Loucy (cell line): ENCODE data around the gene OSCAR.
A peak's percentile ranks its signal among the peaks of the same experiment; 100 is the strongest.

Experiments
- H2AFZ ChIP-seq: fragments of 200-600 bp; sonication (generic); 2 replicates; pipeline ENCODE4 v1.6.0; 2016; ENCODE audit warnings: antibody characterized with exemption, mild to moderate bottlenecking, low read length, moderate library complexity
- H3F3A ChIP-seq: fragments of 200-600 bp; 2 replicates; pipeline ENCODE4 v1.6.0; 2016; ENCODE audit warnings: antibody characterized with exemption, low read depth, mild to moderate bottlenecking
- H3K27me3 ChIP-seq: fragments of 200-600 bp; sonication (generic); 2 replicates; pipeline ENCODE4 v1.6.1; 2014; ENCODE audit warnings: low read length, mild to moderate bottlenecking; ENCODE audit not compliant: insufficient read depth, poor library complexity, severe bottlenecking
- H3K36me3 ChIP-seq: fragments of 200-600 bp; sonication (generic); 2 replicates; pipeline ENCODE4 v1.6.1; 2016; ENCODE audit warnings: low read length; ENCODE audit not compliant: insufficient read depth
- H3K4me1 ChIP-seq: fragments of 200-600 bp; sonication (generic); 2 replicates; pipeline ENCODE4 v1.5.1; 2014; ENCODE audit warnings: low read length, mild to moderate bottlenecking; ENCODE audit not compliant: insufficient read depth, poor library complexity, severe bottlenecking
- H3K4me2 ChIP-seq: fragments of 200-600 bp; sonication (generic); 2 replicates; pipeline ENCODE4 v1.6.0; 2014; ENCODE audit warnings: antibody characterized with exemption, low read length, low read depth, mild to moderate bottlenecking; ENCODE audit not compliant: poor library complexity, severe bottlenecking
- H3K4me3 ChIP-seq: fragments of 200-600 bp; sonication (generic); 2 replicates; pipeline ENCODE4 v1.5.1; 2014; ENCODE audit warnings: low read length, mild to moderate bottlenecking, mixed read lengths; ENCODE audit not compliant: poor library complexity, severe bottlenecking
- H3K79me2 ChIP-seq: fragments of 200-600 bp; sonication (generic); 2 replicates; pipeline ENCODE4 v1.6.1; 2014; ENCODE audit warnings: low read length; ENCODE audit not compliant: insufficient read depth
- H3K9ac ChIP-seq: fragments of 200-600 bp; sonication (generic); 2 replicates; pipeline ENCODE4 v1.6.0; 2014; ENCODE audit warnings: mild to moderate bottlenecking, low read depth, low read length, moderate library complexity; ENCODE audit not compliant: poor library complexity, severe bottlenecking
- H3K9me2 ChIP-seq: fragments of 200-600 bp; sonication (generic); replicated peaks from 2 replicates; pipeline ENCODE4 v1.6.1; 2016; ENCODE audit warnings: low read depth, low read length, mixed read lengths
- H3K9me3 ChIP-seq: fragments of 200-600 bp; sonication (generic); 2 replicates; pipeline ENCODE4 v1.6.1; 2014; ENCODE audit warnings: mild to moderate bottlenecking, antibody characterized with exemption, low read length, low read depth; ENCODE audit not compliant: insufficient read depth
- H4K20me1 ChIP-seq: fragments of 200-600 bp; sonication (generic); 2 replicates; pipeline ENCODE4 v1.6.0; 2014; ENCODE audit warnings: antibody characterized with exemption, low read length, mild to moderate bottlenecking; ENCODE audit not compliant: insufficient read depth, poor library complexity, severe bottlenecking
- CTCF ChIP-seq: fragments of 200-600 bp; sonication (generic); conservative IDR thresholded peaks from 2 replicates; pipeline ENCODE4 v1.5.1; 2014; ENCODE audit warnings: mild to moderate bottlenecking, antibody characterized with exemption, low read length
- EZH2phosphoT487 ChIP-seq: fragments of 200-600 bp; IDR thresholded peaks from 2 replicates; pipeline ENCODE4 v1.6.1; 2018; ENCODE audit warnings: antibody characterized with exemption, mild to moderate bottlenecking, moderate library complexity, borderline replicate concordance

The OSCAR gene

GRCh38 chr19:54136864-54137698 lies 36.5 kb upstream of the OSCAR start:
- Histone ChIP-seq H3K79me2 (peaks cover 45% of the 10 kb centered on the region), H3K27me3 (peaks cover 5% of the 10 kb centered on the region), H3K36me3 (peaks cover under 1% of the 10 kb centered on the region; the same call in 1 of the 2 replicates), H3K4me1 (peaks cover 39% of the 10 kb centered on the region), H3F3A (no peaks in the 10 kb centered on the region), H3K9me2 (no peaks in the 10 kb centered on the region), H3K4me2 (peak overlapping the region; percentile 96), H3K4me3 (peak overlapping the region; percentile 86), H2AFZ (peak overlapping the region; percentile 95), H3K9ac (peak overlapping the region; percentile 97), H4K20me1 (peaks cover 45% of the 10 kb centered on the region), H3K9me3 (no peaks in the 10 kb centered on the region)
- no peak for TF ChIP-seq EZH2phosphoT487
- no peak for TF ChIP-seq CTCF

DNA sequence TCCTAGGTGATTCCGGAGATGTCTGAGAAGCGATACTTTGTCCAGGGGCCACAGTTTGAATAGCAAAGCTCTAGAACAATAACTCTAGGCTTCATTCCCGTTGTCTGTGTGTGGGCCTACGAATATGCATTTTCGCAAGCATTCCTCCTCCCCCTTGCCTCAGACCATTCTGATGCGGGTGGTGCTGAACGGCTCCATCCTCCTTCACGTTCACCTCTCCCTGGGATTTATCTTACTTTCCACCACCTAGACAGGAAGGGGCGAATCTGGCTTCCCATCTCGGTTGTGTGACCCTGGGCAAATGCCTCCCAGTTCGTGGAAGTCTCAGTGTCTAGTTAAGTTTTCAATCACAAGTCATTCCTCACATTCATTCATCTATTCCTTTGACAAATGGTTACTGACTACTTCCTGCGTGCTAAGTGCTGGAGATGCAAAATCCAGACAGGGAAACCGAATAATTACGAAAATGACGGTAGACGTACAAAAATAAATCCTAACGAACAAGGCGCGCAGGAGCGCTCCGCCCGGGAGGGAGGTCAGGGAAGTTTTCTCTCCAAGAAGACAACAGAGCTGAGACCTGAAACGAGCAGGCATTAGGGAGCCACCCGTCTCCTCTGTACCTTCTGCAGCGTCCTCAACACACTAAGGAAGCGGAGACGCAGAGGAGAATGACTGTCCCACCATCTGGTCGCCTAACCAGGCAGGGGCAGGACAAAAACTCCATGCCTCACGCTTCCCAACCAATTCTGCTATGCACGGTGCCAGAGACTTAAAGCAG lies 35.7 kb upstream of the OSCAR start:
- Histone ChIP-seq H3K9me2 (no peaks in the 10 kb centered on the region), H4K20me1 (peaks cover 36% of the 10 kb centered on the region), H3K79me2 (peaks cover 37% of the 10 kb centered on the region), H3K4me1 (peaks cover 37% of the 10 kb centered on the region), H3K9me3 (no peaks in the 10 kb centered on the region), H2AFZ (peak overlapping the region; percentile 95), H3K4me3 (peak overlapping the region; percentile 76), H3K36me3 (no peaks in the 10 kb centered on the region), H3K27me3 (peaks cover 5% of the 10 kb centered on the region), H3F3A (no peaks in the 10 kb centered on the region), H3K4me2 (peak overlapping the region; percentile 96), H3K9ac (peak overlapping the region; percentile 64)
- TF ChIP-seq CTCF (no peak), EZH2phosphoT487 (no peak)

DNA sequence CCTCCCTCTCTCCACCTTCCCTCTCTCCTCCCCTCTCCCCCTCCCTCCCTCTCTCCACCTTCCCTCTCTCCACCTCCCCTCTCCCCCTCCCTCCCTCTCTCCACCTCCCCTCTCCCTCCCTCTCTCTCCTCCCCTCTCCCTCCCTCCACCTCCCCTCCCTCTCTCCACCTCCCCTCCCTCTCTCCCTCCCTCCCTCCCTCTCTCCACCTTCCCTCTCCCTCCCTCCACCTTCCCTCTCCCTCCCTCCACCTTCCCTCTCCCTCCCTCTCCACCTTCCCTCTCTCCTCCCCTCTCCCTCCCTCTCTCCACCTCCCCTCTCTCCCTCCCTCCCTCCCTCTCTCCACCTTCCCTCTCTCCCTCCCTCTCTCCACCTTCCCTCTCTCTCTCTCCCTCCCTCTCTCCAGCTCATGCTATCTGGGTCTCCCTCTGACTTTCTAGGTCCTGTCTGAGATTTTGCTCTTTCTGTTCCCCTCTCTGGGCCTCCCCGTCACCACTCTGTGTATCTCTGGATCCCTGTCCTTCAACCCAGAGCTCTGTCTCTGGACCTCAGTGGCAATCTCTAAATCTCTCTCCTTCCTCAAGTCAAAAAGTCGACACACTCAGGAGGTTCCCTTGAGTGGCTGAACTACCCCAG lies 33.5 kb upstream of the OSCAR start:
- Histone ChIP-seq H3K4me3 (no peak overlapping the region), H3K9me3 (no peaks in the 10 kb centered on the region), H4K20me1 (peaks cover 14% of the 10 kb centered on the region), H3K27me3 (peaks cover 5% of the 10 kb centered on the region), H3K9me2 (no peaks in the 10 kb centered on the region), H2AFZ (no peak overlapping the region), H3K4me2 (no peak overlapping the region), H3K79me2 (peaks cover 15% of the 10 kb centered on the region), H3K36me3 (peaks cover 6% of the 10 kb centered on the region; the same call in 1 of the 2 replicates), H3K9ac (no peak overlapping the region), H3F3A (no peaks in the 10 kb centered on the region), H3K4me1 (peaks cover 15% of the 10 kb centered on the region)
- TF ChIP-seq CTCF (no peak), EZH2phosphoT487 (no peak)
